Uterus (tissue), 2 donors: Measurements from ENCODE around the gene DIAPH2.

ENCODE experiments used
- CTCF ChIP-seq, 4 experiments: fragments of 200-600 bp in 2 of 4; fragments of 450-650 bp in 2 of 4; sonication (generic) in 2 of 4; IDR thresholded peaks; one replicate each; pipeline ENCODE4 v1.5.1; 2016 to 2019; ENCODE audit warnings: antibody characterized with exemption in 4 of 4, mild to moderate bottlenecking in 2 of 4, moderate library complexity in 1 of 4
- POLR2A ChIP-seq, 2 donors: fragments of 450-650 bp; IDR thresholded peaks; one replicate each; pipeline ENCODE4 v1.6.1; 2016; ENCODE audit warnings: antibody characterized with exemption in 2 of 2, mild to moderate bottlenecking in 1 of 2, moderate library complexity in 1 of 2

GRCh38 chrX:97102938-97103337 is 418.3 kb downstream of the DIAPH2 start:
- no peak for TF ChIP-seq CTCF (IDR thresholded peaks at IDR 0.05)
- TF ChIP-seq POLR2A (IDR thresholded peaks at IDR 0.05) = no peak
